H9 (cell line): ENCODE data around the gene SLC39A7. TPM values are rescaled to one million over a fixed set of nuclear protein-coding genes. Genes with fewer than 3 reads are reported as not detected.

Source experiments
- DNase-seq: peaks from one replicate; pipeline ENCODE4 v3.0.0-alpha.2; 2017
- H2AFZ ChIP-seq: one replicate; pipeline ENCODE4 v1.6.1; 2013; ENCODE audit warnings: mild to moderate bottlenecking, low read length, control low read depth, moderate library complexity
- H2AK5ac ChIP-seq: 2 replicates; pipeline ENCODE4 v1.6.1; 2013; ENCODE audit warnings: low read length, control low read depth, mixed read lengths; ENCODE audit not compliant: insufficient read length
- H2BK120ac ChIP-seq: one replicate; pipeline ENCODE4 v1.6.1; 2013; ENCODE audit warnings: low read depth, mild to moderate bottlenecking, low read length, control low read depth, inconsistent platforms; ENCODE audit not compliant: poor library complexity, severe bottlenecking
- H2BK12ac ChIP-seq: 2 replicates; pipeline ENCODE4 v1.6.1; 2013; ENCODE audit warnings: low read length, control low read depth, mixed read lengths, low read depth; ENCODE audit not compliant: insufficient read length
- H2BK15ac ChIP-seq: 2 replicates; pipeline ENCODE4 v1.6.1; 2013; ENCODE audit warnings: low read depth, low read length, control low read depth
- H2BK20ac ChIP-seq: one replicate; pipeline ENCODE4 v1.6.1; 2013; ENCODE audit warnings: low read depth, mild to moderate bottlenecking, low read length, control low read depth, inconsistent platforms; ENCODE audit not compliant: poor library complexity, severe bottlenecking
- H2BK5ac ChIP-seq: 2 replicates; pipeline ENCODE4 v1.6.1; 2013; ENCODE audit warnings: low read length, control low read depth, mixed read lengths; ENCODE audit not compliant: insufficient read length
- H3K14ac ChIP-seq: 2 replicates; pipeline ENCODE4 v1.6.1; 2013; ENCODE audit warnings: low read length, control low read depth; ENCODE audit not compliant: insufficient read depth
- H3K18ac ChIP-seq: 2 replicates; pipeline ENCODE4 v1.6.1; 2013; ENCODE audit warnings: low read depth, mild to moderate bottlenecking, mixed read lengths, low read length, control low read depth; ENCODE audit not compliant: insufficient read length
- H3K23ac ChIP-seq: 2 replicates; pipeline ENCODE4 v1.6.1; 2013; ENCODE audit warnings: low read length, control low read depth, mixed read lengths, low read depth; ENCODE audit not compliant: insufficient read length
- H3K23me2 ChIP-seq: 2 replicates; pipeline ENCODE4 v1.6.1; 2013; ENCODE audit warnings: low read depth, mild to moderate bottlenecking, mixed read lengths, low read length, control low read depth; ENCODE audit not compliant: insufficient read length, poor library complexity, severe bottlenecking
- H3K27ac ChIP-seq: 2 replicates; pipeline ENCODE4 v1.5.1; 2013; ENCODE audit warnings: low read length, control low read depth, mixed read lengths, low read depth; ENCODE audit not compliant: insufficient read length
- H3K27me3 ChIP-seq: 2 replicates; pipeline ENCODE4 v1.6.1; 2013; ENCODE audit warnings: low read length, control low read depth, inconsistent platforms; ENCODE audit not compliant: insufficient read depth
- H3K4ac ChIP-seq: 2 replicates; pipeline ENCODE4 v1.6.1; 2013; ENCODE audit warnings: low read depth, mild to moderate bottlenecking, control low read depth, inconsistent platforms, low read length, moderate library complexity
- H3K4me1 ChIP-seq: 2 replicates; pipeline ENCODE4 v1.6.1; 2013; ENCODE audit warnings: low read length, control low read depth, inconsistent platforms; ENCODE audit not compliant: insufficient read depth
- H3K4me2 ChIP-seq: 2 replicates; pipeline ENCODE4 v1.6.1; 2013; ENCODE audit warnings: low read length, control low read depth, mixed read lengths; ENCODE audit not compliant: insufficient read length, insufficient read depth
- H3K56ac ChIP-seq: 2 replicates; pipeline ENCODE4 v1.6.1; 2013; ENCODE audit warnings: low read depth, mild to moderate bottlenecking, mixed read lengths, low read length, control low read depth; ENCODE audit not compliant: insufficient read length
- H3K79me1 ChIP-seq: 2 replicates; pipeline ENCODE4 v1.6.1; 2013; ENCODE audit warnings: low read depth, mild to moderate bottlenecking, moderate library complexity, low read length, control low read depth, inconsistent platforms; ENCODE audit not compliant: insufficient read depth, poor library complexity, severe bottlenecking
- H3K79me2 ChIP-seq: 2 replicates; pipeline ENCODE4 v1.6.1; 2013; ENCODE audit warnings: low read length, control low read depth, inconsistent platforms; ENCODE audit not compliant: insufficient read depth
- H3K9ac ChIP-seq: 2 replicates; pipeline ENCODE4 v1.6.1; 2013; ENCODE audit warnings: low read length, control low read depth, mixed read lengths; ENCODE audit not compliant: insufficient read length; ENCODE audit errors: extremely low read depth
- H3K9me3 ChIP-seq: one replicate; pipeline ENCODE4 v1.6.1; 2013; ENCODE audit warnings: low read depth, low read length, inconsistent platforms; ENCODE audit not compliant: control insufficient read depth
- H3T11ph ChIP-seq: one replicate; pipeline ENCODE4 v1.6.1; 2013; ENCODE audit warnings: mild to moderate bottlenecking, low read length, control low read depth, inconsistent platforms
- H4K20me1 ChIP-seq: one replicate; pipeline ENCODE4 v1.6.1; 2013; ENCODE audit not compliant: control insufficient read depth, insufficient read length, insufficient read depth
- H4K5ac ChIP-seq: 2 replicates; pipeline ENCODE4 v1.6.1; 2013; ENCODE audit warnings: low read depth, mild to moderate bottlenecking, mixed read lengths, low read length, control low read depth; ENCODE audit not compliant: insufficient read length
- H4K8ac ChIP-seq: replicated peaks from 2 replicates; pipeline ENCODE4 v1.6.1; 2013; ENCODE audit warnings: low read length, control low read depth, mixed read lengths, low read depth; ENCODE audit not compliant: insufficient read length
- H4K91ac ChIP-seq: 2 replicates; pipeline ENCODE4 v1.6.1; 2013; ENCODE audit warnings: low read depth, mild to moderate bottlenecking, moderate library complexity, mixed read lengths, low read length, control low read depth; ENCODE audit not compliant: insufficient read length
- H3K27ac Mint-ChIP-seq, 3 experiments: 2 replicates in 2 of 3; 3 replicates in 1 of 3; pipeline ENCODE4 v1.8.0; 2020 to 2021; ENCODE audit warnings: mixed read lengths in 3 of 3, mild to moderate bottlenecking in 1 of 3, moderate library complexity in 1 of 3
- H3K27me3 Mint-ChIP-seq: 2 replicates; pipeline ENCODE4 v1.8.0; 2021; ENCODE audit warnings: low read depth, mild to moderate bottlenecking, moderate library complexity, mixed read lengths
- H3K36me3 Mint-ChIP-seq, 3 experiments: 2 replicates in 2 of 3; 3 replicates in 1 of 3; pipeline ENCODE4 v1.8.0; 2020 to 2021; ENCODE audit warnings: low read depth in 3 of 3, mixed read lengths in 3 of 3; ENCODE audit not compliant: insufficient read depth in 1 of 3
- H3K4me1 Mint-ChIP-seq, 2 experiments: 2 replicates each; pipeline ENCODE4 v1.8.0; 2020; ENCODE audit warnings: mixed read lengths in 2 of 2
- H3K4me3 Mint-ChIP-seq, 2 experiments: 2 replicates in 1 of 2; 3 replicates in 1 of 2; pipeline ENCODE4 v1.8.0; 2020 to 2021; ENCODE audit warnings: mild to moderate bottlenecking in 2 of 2, mixed read lengths in 2 of 2, moderate library complexity in 1 of 2
- H3K9me3 Mint-ChIP-seq, 2 experiments: 2 replicates in 1 of 2; 3 replicates in 1 of 2; pipeline ENCODE4 v1.8.0; 2020; ENCODE audit warnings: mild to moderate bottlenecking in 2 of 2, mixed read lengths in 2 of 2, moderate library complexity in 1 of 2
- CTCF ChIP-seq: fragments of 200-600 bp; sonication (generic); conservative IDR thresholded peaks from 3 replicates; pipeline ENCODE4 v1.8.0; 2021; ENCODE audit warnings: antibody characterized with exemption, mild to moderate bottlenecking
- WGBS: extraction: QIAGEN DNeasy Blood & Tissue Kit; methylation state at CpG from one replicate; pipeline ENCODE4 v1.1.7; 2013; ENCODE audit warnings: missing lambda C conversion rate, low lambda C conversion rate, mixed read lengths; ENCODE audit not compliant: insufficient read length; ENCODE audit errors: extremely low coverage; 5-methylcytosine and 5-hydroxymethylcytosine counted together
- total RNA-seq: library from RNA; stranded (reverse); gene quantifications from 2 replicates; pipeline ENCODE4 v1.2.1, GENCODE V29; 2021

Gene SLC39A7
- total RNA-seq, 1 experiment from 2014 or later = 107 TPM

DNA sequence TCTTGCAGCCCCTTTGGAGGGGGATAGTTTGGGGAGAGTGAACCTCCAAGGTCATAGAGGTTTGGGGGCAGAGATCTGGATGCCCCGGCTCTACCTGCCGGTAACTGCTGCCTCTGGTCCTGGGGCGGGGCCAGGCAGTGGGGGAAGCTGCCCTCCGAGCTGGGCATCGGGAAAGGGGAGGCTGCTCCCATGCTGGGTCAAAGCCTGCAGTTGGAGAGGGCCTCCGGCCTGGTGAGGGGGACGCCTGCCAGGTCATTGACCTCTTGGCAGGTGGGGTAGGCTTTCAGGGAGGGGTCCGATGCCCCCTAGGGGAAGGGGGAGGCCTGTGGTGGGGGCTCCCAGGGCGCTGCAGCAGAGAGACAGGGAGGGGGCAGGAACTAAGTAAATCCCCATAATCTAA is 15.5 kb upstream of the SLC39A7 start:
- Mint-ChIP-seq H3K4me1 (peaks cover 3 to 12% of the 10 kb centered on the region in 2 experiments), H3K4me3 (no peak overlapping the region), H3K9me3 (no peaks in the 10 kb centered on the region; a peak in 1 of 5 replicates), H3K36me3 (peaks cover 0 to under 1% (median 0%) of the 10 kb centered on the region in 3 experiments; a peak in 3 of 7 replicates), H3K27me3 (peaks cover 58% of the 10 kb centered on the region), H3K27ac (no peak overlapping the region)
- Histone ChIP-seq H2BK20ac (no peak overlapping the region), H2BK5ac (no peak overlapping the region), H3K9ac (no peak overlapping the region), H3K79me2 (no peaks in the 10 kb centered on the region), H3K4me1 (no peaks in the 10 kb centered on the region; the same call in 1 of the 2 replicates), H4K91ac (no peak overlapping the region), H3T11ph (no peak overlapping the region), H3K79me1 (no peaks in the 10 kb centered on the region), H4K5ac (no peak overlapping the region), H3K27me3 (no peaks in the 10 kb centered on the region; the same call in 1 of the 2 replicates), H3K56ac (no peak overlapping the region), H3K23ac (no peak overlapping the region), H3K27ac (no peak overlapping the region), H3K18ac (no peak overlapping the region), H4K8ac (no peak overlapping the region), H2AK5ac (no peak overlapping the region), H3K4ac (no peak overlapping the region), H2BK12ac (no peak overlapping the region), H4K20me1 (no peaks in the 10 kb centered on the region), H3K4me2 (no peak overlapping the region), H3K9me3 (no peaks in the 10 kb centered on the region), H2AFZ (no peak overlapping the region), H2BK120ac (no peak overlapping the region), H2BK15ac (no peak overlapping the region), H3K14ac (no peak overlapping the region), H3K23me2 (no peaks in the 10 kb centered on the region)
- no peak for DNase-seq
- WGBS = no CpG with 5 or more reads among the region's 9 CpGs
- TF ChIP-seq CTCF = no peak
